Measurements from ENCODE around the gene ADGRV1.

- TF ChIP-seq CTCF (IDR thresholded peaks at IDR 0.05) (no peak), POLR2A (IDR thresholded peaks at IDR 0.05) (no peak)
Measured at GRCh38 chr5:90571147-90571773, 12.7 kb downstream of the ADGRV1 start.

All from prostate gland (tissue), 2 donors.